ENCODE data around the gene KRTAP10-5.
"Not testable (repeated sequence)": the region's sequence is repeated elsewhere in the genome, so short reads cannot be mapped to it uniquely, and the experiment has no call there.

KRTAP10-5 gene

GRCh38 chr21:44580231-44580821, at the start of gene KRTAP10-5:
Gene KRTAP10-5, minus strand, starts transcription at chr21:44580604. Its CDS starts 26 bp downstream, at chr21:44580578.
- DNase-seq (ENCODE audit: low read depth, low spot score), result not testable (repeated sequence)

GRCh38 chr21:44628707-44629391, 48.4 kb upstream of the KRTAP10-5 start:
- no peak for DNase-seq (ENCODE audit: low read depth, low spot score)

- DNase-seq (ENCODE audit: low read depth, low spot score), result not testable (repeated sequence)
Measured at GRCh38 chr21:44627831-44628233, 47.4 kb upstream of the KRTAP10-5 start.

GRCh38 chr21:44627181-44627822, 46.9 kb upstream of the KRTAP10-5 start:
- not testable (repeated sequence) for DNase-seq (ENCODE audit: low read depth, low spot score)

- no peak for DNase-seq (ENCODE audit: low read depth, low spot score)
Measured at GRCh38 chr21:44626673-44627143, 46.3 kb upstream of the KRTAP10-5 start, which contains the start of gene KRTAP10-9. Gene KRTAP10-9, plus strand, starts transcription at chr21:44627093. Its CDS starts 79 bp downstream, at chr21:44627172.

GRCh38 chr21:44626262-44626661, 45.9 kb upstream of the KRTAP10-5 start:
- no peak for DNase-seq (ENCODE audit: low read depth, low spot score)

- no peak for DNase-seq (ENCODE audit: low read depth, low spot score)
Measured at GRCh38 chr21:44625756-44626155, 45.4 kb upstream of the KRTAP10-5 start.

GRCh38 chr21:44623575-44623974, 43.2 kb upstream of the KRTAP10-5 start:
- no peak for DNase-seq (ENCODE audit: low read depth, low spot score)

- DNase-seq (ENCODE audit: low read depth, low spot score), result no peak
Measured at GRCh38 chr21:44619886-44620285, 39.5 kb upstream of the KRTAP10-5 start.

GRCh38 chr21:44618909-44619308, 38.5 kb upstream of the KRTAP10-5 start:
- DNase-seq (ENCODE audit: low read depth, low spot score), result no peak

- no peak for DNase-seq (ENCODE audit: low read depth, low spot score)
Measured at GRCh38 chr21:44618504-44618903, 38.1 kb upstream of the KRTAP10-5 start.

- DNase-seq (ENCODE audit: low read depth, low spot score), result no peak
Measured at GRCh38 chr21:44617071-44617501, 36.7 kb upstream of the KRTAP10-5 start.

GRCh38 chr21:44616591-44616926, 36.2 kb upstream of the KRTAP10-5 start:
- no peak for DNase-seq (ENCODE audit: low read depth, low spot score)

GRCh38 chr21:44615911-44616590, 35.6 kb upstream of the KRTAP10-5 start:
- no peak for DNase-seq (ENCODE audit: low read depth, low spot score)

GRCh38 chr21:44615466-44615865, 35.1 kb upstream of the KRTAP10-5 start:
- no peak for DNase-seq (ENCODE audit: low read depth, low spot score)

- no peak for DNase-seq (ENCODE audit: low read depth, low spot score)
Measured at GRCh38 chr21:44614961-44615391, 34.6 kb upstream of the KRTAP10-5 start.

- DNase-seq (ENCODE audit: low read depth, low spot score), result no peak
Measured at GRCh38 chr21:44614161-44614631, 33.8 kb upstream of the KRTAP10-5 start.

GRCh38 chr21:44613386-44614155, 33.2 kb upstream of the KRTAP10-5 start:
- DNase-seq (ENCODE audit: low read depth, low spot score), result no peak

- no peak for DNase-seq (ENCODE audit: low read depth, low spot score)
Measured at GRCh38 chr21:44612669-44613229, 32.3 kb upstream of the KRTAP10-5 start.

GRCh38 chr21:44612029-44612486, 31.7 kb upstream of the KRTAP10-5 start, which contains the start of gene KRTAP10-8:
Gene KRTAP10-8, plus strand, starts transcription at chr21:44612079. Its CDS starts 22 bp downstream, at chr21:44612101.
- DNase-seq (ENCODE audit: low read depth, low spot score), result no peak

Data from ELF-1 (cell line).